Subcutaneous adipose tissue (tissue), 4 donors: ENCODE results near the gene FRRS1L. TPM values are rescaled to one million over a fixed set of nuclear protein-coding genes. Genes with fewer than 3 reads are reported as not detected.

Experiments used
- CTCF ChIP-seq: fragments of 450-650 bp; IDR thresholded peaks from one replicate; pipeline ENCODE4 v1.5.1; 2016; ENCODE audit warnings: low read depth, mild to moderate bottlenecking, control low read depth, antibody characterized with exemption, moderate library complexity
- total RNA-seq, 4 donors: library from RNA; depleted of rRNA; stranded (reverse); fragments of >200 nt; gene quantifications; one replicate each; pipeline ENCODE4 v1.1.0, GENCODE V29; 2016

The FRRS1L gene
- total RNA-seq, 4 donors from 2014 or later = under 0.01 to 0.22 TPM; not detected in 2

- TF ChIP-seq CTCF = no peak
Observed at GRCh38 chr9:109186857-109187520, 19.9 kb upstream of the FRRS1L start.

- no peak for TF ChIP-seq CTCF
Observed at GRCh38 chr9:109182940-109183798, 16.1 kb upstream of the FRRS1L start.

GRCh38 chr9:109182550-109182939 lies 15.5 kb upstream of the FRRS1L start:
- TF ChIP-seq CTCF = no peak

GRCh38 chr9:109181284-109181683 lies 14.2 kb upstream of the FRRS1L start:
- no peak for TF ChIP-seq CTCF

GRCh38 chr9:109179801-109180523 lies 12.9 kb upstream of the FRRS1L start:
- no peak for TF ChIP-seq CTCF

- TF ChIP-seq CTCF = no peak
Observed at GRCh38 chr9:109176963-109177362, 9.9 kb upstream of the FRRS1L start.

GRCh38 chr9:109176386-109176785 lies 9.3 kb upstream of the FRRS1L start:
- no peak for TF ChIP-seq CTCF
